Germinal center (tissue), 1 donor: ENCODE results near the gene HIRA.
A peak's percentile ranks its signal among the peaks of the same experiment; 100 is the strongest.
"Not testable (repeated sequence)": the region's sequence is repeated elsewhere in the genome, so short reads cannot be mapped to it uniquely, and the experiment has no call there.

ENCODE experiments used
- DNase-seq: peaks from one replicate; pipeline ENCODE4 v3.0.0; 2012; ENCODE audit warnings: mixed read lengths, low spot score

The HIRA gene

DNA sequence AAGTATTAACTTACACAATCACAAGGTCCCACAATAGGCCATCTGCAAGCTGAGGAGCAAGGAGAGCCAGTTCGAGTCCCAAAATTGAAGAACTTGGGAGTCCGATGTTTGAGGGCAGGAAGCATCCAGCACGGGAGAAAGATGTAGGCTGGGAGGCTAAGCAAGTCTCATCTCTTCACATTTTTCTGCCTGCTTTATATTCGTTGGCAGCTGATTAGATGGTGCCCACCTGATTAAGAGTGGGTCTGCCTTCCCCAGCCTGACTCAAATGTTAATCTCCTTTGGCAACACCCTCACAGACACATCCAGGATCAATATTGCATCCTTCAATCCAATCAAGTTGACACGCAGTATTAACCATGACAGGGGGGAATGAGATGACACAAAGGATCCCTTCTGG lies 101.3 kb downstream of the HIRA start:
- not testable (repeated sequence) for DNase-seq

GRCh38 chr22:19329454-19329853 lies 102.1 kb downstream of the HIRA start:
- no peak for DNase-seq

- no peak for DNase-seq
These were observed 106.1 kb downstream of the HIRA start for GRCh38 chr22:19325296-19325948.

DNA sequence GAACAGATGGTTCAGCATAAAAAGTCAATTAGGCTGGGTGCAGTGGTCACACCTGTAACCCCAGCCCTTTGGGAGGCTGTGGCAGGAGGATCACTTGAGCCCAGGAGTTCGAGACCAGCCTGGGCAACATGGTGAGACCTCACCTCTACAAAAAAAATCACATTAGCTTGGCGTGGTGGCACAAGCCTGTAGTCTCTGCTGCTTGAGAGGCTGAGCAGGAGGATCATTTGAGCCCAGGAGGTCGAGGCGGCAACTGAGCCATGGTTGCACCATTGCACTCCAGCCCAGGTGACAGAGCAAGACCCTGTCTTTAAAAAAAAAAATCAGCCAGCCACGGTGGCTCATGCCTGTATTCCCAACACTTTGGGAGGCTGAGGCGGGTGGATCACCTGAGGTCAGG lies 108.1 kb downstream of the HIRA start:
- not testable (repeated sequence) for DNase-seq

DNA sequence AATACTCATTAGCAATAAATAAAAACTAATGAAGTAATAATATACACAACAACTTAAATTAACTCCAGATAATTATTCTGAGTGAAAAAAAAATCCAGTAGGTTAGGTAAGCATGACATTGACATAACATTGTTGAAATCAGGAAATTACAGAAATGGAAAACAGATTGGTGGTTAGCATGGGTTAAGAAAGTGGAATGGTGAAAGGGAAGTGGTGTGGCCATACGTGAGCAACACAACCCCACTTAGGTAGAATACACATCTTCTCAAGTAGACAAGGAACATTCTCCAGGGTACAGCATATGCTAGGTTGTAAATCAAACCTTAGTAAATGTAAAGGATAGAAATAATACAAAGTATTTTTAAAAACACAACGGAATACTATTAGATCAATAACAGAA lies 109.8 kb downstream of the HIRA start:
- no peak for DNase-seq

DNA sequence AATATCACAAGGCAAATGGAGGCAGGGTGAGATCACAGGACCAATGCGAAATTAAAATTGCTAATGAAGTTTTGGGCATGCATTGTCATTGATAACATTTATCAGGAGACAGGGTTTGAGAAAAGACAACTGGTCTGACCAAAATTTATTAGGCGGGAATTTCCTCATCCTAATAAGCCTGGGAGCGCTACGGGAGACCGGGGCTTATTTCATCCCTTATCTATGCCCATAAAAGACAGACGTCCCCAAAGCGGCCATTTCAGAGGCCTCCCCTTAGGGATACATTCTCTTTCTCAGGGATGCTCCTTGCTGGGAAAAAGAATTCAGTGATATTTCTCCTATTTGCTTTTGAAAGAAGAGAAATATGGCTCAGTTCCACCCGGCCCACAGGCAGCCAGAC lies 111.4 kb downstream of the HIRA start:
- not testable (repeated sequence) for DNase-seq

DNA sequence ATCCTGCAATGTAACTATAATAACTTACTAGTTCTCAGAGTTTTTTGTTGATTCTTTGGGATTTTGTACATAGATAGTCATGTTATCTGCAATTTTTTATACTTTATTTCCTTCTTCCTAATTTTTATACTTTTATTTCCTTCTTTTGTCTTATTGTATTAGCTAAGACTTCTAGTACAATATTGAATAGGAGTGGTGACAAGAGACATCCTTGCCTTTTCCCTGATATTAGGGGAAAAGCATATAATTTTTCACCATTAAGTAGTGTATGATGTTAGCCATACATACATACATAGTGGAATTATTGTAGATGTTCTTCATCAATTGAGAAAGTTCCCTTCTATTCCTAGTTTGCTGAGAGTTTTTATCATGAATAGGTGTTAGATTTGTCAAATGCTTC lies 112.3 kb downstream of the HIRA start:
- no peak for DNase-seq

- no peak for DNase-seq
These were observed 113.7 kb downstream of the HIRA start for GRCh38 chr22:19317865-19318264.

- no peak for DNase-seq
These were observed 123.7 kb downstream of the HIRA start for GRCh38 chr22:19307872-19308271.

GRCh38 chr22:19306535-19306934 lies 125.0 kb downstream of the HIRA start:
- DNase-seq: not testable (repeated sequence)

DNA sequence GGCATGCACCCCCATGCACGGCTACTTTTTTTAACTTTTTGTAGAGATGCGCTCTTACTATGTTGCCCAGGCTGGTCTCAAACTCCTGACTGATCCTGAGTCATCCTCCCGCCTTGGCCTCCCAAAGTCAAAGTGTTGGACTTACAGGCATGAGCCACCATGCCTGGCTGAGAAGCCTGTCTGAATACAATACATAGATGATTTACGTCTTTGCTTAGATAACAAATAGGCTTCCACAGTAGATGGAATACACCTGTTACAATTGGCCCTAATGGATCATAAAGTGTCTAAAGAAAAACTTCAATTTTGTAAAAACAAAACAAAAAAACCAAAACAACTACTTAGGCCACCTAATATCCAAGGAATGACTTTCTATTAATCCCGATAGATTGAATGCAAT lies 127.0 kb downstream of the HIRA start:
- no peak for DNase-seq

DNA sequence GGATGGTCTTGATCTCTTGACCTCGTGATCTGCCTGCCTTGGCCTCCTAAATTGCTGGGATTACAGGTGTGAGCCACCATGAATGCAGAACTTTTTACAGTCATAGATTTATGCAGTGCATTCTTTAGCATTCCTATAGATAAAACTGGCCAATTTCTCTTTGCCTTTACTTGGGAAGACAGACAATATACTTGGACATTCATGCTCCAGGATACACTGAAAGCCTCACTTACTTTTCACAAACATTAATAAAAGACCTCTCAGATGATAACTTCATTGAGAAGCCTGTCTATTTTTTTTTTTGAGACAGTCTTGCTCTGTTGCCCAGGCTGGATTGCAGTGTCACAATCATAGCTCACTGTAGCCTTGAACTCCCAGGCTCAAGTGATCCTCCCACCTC lies 127.7 kb downstream of the HIRA start:
- no peak for DNase-seq

DNA sequence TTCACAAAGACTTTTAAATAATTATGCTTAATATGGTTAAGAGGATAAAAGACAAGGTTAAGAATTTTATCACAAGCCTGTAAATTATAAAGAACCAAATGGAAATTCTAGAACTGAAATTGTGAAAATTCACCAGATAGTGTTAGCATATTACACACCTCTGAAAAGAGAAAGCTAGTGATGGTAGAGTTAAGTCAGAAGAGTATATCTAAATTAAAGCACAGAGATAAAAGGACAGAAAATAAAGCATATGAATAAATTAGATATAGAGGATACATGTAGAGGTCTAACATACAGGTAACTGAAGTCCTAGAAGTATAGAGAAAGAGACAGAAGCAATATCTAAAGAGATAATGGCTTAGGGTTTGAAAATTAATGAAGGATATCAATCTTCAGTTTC lies 135.8 kb downstream of the HIRA start:
- DNase-seq: no peak

DNA sequence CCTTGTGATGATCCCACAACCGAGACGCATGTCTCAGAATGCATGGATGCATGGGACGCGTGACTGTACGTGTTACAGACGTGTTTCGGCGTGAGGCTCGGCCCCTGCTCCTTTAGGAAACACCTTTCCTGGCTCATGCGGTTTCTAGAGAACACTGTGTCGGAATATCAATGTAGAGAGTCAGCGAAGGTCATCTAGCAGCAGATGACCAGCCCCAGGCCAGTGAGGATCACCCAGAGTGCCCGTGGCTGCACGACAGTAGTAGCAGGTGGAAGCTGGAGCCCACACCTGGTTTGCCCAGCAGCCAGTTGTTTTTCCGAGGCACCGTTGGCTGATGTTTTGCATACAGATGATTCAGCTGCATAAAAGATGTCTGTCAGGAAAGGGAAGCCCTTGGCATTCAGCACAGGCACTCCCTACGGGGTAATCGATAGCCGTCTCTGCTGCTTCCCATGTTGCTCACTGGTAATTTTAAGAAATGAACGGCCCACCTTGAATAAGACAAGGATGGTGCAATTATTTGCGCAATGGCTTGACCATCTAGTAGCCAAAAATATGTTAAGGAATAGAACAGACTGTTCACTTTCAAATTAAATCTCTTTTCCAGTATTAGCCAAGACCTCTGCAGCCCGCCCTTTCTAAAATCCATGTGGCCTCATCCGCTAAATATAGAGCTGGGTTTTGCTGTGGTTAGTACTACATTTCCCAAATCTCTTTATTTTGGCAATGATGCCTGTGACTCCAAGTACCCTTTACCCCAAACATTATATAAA lies 138.9 kb downstream of the HIRA start:
- DNase-seq: peak; percentile 7

DNA sequence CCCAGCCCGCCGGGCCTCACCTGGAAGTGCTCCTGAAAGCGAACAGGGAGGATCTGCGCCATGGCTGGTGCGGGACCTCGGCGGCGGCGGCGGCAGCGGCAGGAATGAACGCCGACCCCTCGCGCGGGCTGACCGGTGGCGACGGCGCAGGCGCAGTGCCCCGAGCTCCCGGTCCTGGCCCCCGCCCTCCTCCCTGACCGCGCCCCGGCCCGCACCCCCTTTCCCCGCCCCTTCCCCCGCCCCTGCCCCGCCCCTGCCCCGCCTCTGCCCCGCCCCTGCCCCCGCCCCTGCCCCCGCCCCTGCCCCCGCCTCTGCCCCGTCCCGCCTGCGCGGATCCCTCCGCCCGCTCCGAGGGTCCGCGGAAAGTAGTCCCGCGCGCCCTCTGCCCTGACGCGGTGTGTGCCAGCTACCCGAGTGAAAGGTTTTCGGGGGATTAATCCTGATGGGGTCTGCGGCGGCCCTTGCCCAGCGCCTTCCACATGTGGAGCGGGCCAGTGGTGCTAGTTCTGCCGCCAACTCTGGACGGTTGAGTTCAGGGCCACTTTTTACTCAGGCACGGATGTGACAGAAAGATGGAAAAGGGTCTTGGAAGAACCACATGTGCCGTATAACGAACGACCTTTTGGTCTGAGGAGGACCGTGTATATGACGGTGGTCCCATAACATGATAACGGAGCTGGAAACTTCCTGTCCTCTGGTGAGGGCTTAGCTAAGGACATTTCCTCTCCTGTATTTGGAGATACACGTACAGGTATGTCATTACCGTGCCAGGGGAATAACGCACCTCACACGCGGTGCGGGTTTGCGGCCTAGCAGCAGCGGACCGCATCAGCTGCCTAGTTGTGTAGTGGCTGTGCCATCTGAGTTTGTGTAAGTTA lies 139.7 kb downstream of the HIRA start, which contains the start of gene CLTCL1:
TSS of gene CLTCL1 (minus strand) at position 140 of the 878 bp plus-strand sequence. CDS start at position 62, 78 bp downstream.
- peak; percentile 96 for DNase-seq

DNA sequence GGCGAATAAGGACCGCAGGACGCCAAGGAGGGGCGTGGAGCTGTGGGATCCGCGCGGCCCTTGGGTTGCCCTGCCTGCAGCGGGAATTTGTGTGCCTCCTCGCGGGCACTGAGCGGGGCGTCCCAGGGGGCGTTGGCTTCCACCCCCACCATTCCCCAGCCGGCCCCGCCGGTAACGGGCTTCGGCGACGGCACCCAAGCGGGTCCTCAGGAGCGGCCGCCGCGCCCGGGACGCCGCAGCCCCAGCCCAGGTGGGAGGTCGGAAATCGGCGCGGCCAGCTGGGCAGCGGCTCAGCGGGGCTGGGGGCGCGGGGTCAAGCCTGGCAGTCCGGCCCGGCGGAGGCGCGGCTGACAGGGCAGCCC lies 140.3 kb downstream of the HIRA start:
- DNase-seq: peak; percentile 16

DNA sequence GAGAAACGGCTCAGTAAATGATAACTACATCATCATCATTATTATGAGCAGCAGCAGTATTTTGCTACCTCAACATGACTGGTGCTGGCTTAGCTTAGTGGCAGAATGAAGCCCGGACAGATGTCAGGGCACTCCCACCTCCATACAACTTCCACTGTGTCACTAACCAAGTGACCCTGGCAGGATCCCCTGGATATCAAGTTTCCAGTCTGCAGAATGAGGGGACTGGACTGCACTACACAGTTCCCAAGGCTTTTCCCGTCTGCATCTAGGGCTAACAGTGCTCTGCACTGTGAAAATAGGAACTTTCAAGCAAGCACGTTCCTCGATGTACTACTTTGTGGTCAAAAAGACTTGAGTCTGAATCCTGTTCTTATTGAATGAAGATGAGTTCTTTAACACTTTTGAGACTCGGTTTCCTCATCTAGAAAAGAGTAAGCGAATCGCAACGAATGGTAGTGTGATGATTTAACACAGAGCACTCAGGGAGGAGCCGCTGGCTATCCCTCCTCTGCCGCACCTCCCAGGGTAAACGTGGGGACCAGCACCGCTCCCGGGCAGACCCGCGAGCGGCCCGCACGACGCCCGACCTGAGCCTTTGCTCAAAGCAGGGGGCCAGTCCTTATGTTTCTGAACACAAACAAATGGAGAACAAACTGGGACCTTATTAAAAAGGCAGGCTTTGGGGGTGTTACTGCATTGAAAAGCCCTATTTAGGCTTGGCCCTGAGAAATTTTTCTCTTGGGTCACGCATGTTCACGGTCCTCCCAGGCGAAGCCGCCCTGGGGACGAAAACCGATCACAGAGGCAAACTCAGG lies 140.9 kb downstream of the HIRA start:
- no peak for DNase-seq

DNA sequence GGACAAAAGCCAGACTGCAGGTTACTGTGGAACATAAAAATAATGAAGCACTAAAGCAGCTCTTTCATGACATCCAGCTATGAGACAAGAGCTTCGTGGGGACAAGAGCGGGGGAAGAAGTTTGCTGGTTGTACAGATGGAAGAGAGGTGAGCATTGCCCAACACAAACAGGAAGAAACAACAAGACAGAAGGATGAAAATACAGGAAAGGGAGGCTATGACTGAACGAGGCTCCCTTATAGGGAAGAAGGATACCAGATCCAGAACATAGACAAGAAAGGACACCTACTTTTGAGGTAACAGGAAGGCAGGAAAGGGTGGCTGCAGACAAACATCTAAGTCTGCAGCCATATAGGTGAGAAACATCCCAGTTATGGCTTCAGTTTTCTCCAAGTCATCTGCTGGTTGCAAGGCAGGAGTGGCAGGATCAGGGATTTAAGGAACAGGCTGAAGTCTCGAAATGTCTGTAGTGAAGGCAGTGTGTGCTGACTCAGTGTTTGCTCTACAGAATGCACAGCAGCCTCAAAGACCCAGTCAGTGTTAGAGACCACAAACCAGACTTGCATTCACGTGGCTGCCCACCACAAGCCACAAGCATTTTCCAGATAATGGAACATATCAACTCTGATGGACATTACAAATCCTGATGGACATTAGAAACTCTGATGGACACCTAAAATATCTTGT lies 141.9 kb downstream of the HIRA start:
- DNase-seq: no peak

GRCh38 chr22:19287889-19288288 lies 143.6 kb downstream of the HIRA start:
- no peak for DNase-seq

DNA sequence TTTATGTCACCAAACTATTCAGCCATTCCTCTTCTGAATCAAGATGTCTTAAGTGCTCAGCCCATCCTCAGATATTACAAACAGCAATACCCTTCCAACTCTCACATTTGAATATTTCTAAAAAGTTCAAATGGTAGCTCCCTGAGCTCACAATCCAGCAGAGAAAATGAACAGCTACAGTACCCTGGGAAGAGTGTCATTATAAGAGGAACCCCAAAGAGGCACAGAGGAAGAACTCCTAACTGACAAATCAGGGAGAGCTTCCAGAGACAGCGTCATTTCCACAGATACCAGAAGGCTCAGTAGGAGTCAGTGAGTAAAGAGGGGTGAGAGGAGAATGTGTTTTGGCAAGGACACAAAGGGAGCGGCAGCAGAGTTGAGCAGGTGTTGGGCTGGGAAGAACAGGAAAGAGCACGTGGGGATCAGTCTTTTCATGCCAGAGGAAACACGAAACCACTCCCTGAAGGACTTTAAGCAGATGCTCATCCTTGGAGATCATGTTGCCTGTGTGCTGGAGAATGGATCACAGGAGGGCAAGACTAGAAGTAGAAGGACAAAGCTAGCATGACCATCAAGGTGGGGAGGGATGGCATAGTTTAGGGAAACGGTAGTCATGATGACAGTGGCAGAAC lies 144.3 kb downstream of the HIRA start:
- DNase-seq: no peak

DNA sequence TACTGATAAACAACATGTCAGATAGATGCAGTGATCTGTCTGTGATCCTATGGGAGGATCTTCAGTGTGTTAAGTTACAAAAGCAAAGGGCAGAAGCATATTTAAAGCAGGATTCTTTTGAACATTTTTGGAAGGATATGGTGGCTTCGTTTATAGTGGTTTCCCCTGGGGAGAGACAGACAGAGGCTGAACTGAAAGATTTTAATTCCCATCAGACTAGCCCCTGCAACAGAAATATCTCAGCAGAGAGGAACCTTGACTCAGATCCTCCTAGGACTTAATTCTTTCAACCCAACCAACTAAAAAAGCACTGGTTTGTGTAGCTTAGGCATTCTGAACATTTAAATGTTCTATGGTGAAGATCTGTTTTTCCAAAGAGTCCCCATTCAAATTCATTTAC lies 145.7 kb downstream of the HIRA start:
- DNase-seq: no peak
